Right kidney (tissue), 1 donor: ENCODE results near the gene NCKAP5L.

Experiments
- DNase-seq: peaks from one replicate; pipeline ENCODE4 v3.0.0-alpha.2; 2016

Gene NCKAP5L

DNA sequence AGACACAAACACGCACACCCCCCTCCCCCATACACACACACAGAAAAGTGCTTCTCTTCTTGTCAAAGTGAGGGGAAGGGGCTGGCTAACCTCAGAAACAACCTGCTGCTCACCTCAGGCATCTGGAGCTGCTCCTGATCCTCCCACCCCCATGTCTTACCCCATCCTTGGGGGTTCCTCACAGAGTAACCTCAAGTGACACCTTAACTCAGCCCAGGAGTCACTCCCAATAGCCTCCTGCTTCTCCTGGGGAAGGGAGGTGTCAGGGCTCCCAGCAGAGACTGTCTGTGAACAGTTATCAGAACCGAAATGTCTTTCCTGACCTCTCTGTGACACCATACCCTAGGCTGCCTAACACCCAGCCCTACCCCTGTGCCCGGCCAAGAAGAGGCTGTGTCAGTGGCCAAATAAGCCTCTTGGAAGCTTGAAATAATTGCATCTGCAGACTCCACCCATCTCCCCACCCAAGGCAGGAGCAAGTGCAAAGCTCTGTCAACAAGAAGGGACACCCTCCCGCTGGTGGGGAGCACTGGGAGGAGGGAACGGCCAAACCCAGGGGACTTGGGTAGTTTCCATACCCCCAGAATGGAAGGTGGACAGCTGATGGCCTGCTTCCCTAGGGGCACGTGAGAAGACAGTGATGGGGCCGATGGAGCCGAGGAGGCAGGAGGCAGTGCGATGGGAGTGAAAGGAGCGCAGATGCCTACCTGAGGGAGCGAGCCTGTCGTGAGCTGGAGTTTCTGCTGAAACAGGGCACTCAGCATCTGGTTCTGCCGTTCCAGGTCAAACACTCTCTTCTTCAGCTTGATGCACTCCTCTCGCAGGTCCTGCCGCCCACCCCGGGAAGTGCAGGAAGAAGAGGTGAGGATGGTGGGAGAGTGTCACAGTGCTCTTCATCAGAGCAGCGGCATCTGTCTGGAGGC lies 26.8 kb downstream of the NCKAP5L start:
- no peak for DNase-seq

DNA sequence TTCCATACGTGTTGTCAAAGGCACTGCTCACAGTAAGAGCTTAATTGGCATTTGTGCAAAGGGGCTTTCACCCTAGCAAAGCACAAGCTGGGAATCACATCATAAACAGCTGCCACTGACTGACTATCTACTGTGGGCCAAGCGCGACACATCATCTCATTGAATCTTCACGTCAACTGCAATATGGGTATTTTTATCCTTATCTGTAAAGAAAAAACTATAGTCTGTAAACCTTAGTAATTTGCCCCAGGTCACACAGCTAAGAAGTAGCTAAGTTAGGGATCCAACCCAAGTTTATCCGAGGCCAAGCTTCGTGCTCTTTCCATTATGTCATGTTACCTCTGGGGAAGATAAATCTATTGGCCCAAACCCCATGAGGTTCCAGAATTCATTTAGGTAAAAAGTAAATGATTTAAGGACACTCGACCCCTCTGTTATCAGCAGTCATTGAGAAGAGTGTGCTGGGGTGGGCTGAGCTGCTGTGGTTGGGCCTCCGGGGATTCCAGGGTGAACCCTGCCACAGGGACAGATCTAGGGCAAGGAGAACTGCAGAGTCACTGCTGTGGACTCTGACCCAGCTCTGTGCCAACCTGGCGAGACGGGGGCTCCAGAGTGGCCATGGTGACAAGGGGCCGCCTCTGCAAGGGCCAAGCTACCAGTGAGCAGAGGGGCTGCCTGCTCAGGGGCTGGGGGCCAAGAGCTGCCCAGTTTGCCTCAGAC lies 27.6 kb downstream of the NCKAP5L start:
- no peak for DNase-seq

DNA sequence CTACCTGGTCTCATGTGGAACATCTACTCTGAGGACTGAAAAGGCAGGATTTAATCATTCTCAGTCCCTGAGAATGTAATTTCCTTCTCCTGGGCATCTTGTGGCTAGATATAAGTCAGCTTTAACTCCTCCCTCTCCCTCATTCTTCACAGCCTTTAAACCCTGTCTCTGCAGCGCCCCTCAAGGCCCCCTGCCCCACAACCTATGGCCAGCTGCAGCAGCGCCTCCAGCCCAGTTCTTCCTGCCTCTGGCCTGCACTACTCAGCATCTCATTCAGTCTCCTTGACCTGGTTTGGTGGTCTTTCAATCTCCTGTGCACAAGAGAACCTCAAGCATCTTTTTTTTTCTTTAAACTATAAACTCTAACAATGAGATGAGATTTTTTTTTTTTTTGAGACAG lies 29.3 kb downstream of the NCKAP5L start:
- DNase-seq = no peak

DNA sequence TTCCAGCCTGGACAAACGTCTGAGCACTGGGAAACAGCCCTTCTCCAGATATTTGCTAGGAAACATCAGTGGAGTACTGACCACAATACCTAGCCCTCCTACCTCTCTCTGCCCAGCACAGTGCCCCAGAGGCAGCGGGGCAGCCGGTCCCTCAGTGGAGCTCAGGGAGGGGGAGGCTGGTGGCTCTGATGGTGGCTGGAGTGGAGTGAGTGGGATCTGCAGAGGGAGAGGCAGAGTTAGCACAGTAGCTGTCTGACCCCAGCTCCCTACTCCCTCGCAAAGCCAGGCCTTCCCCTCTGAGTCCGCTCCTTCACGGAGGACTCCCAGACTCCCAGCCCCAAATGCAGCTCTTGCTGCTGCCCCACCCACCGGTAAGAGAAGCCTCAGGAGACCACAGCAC lies 30.0 kb downstream of the NCKAP5L start:
- DNase-seq = no peak

DNA sequence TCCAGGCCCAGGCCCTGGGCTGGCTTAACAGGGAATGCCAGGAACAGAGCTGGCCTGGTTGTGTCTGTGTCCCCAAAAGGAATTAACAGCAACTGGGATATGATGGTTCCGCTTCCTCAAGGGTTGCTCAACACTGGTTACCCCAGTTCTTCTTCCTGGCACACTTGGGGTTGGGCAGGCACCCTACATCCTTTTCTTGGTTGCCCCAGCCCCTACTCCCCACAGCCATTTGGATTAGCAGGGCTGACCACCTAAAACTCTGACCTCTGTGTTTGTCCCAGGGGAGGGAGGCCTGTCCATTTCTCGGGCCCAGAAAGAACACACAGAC lies 30.8 kb downstream of the NCKAP5L start:
- DNase-seq = no peak

DNA sequence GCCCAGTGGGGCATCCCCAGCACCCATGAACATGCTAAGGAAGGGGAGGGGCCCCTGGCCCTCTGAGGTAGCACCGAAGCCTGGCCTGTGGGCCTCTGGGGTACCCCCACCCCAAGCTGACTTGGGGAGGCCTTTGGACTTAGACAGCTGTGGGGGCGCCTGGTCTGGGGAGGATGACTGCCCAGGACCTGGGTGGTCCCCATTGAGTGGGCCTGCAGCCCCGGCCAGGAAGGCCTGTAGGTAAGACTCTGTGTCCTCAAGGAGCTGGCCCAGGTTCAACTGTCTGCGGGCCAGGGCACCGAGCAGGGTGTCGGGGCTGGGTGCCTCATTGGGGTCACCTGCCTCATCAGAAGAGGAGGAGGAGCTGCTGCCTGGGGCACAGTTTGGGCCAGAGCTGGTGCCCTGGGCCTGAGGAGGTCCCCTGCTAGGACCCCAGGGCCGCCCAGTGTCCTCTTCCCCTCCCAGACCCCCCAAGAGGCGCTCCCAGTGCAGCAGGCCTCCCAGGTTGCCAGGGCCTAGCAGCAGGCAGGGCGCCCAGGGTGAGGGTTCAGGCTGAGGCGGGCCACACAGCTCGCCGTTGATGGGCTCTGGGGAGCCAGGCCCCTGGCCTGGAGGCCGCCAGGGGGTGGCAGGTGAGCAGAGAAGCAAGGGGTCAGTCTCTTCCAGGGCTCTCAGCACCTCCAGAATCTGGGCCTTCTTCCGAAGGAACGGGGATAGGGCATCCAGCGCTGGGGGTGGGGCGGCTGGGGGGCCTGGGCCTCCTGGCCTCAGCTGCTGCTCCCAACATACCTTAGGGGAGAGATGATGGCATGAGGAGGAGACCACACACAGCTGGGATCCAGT lies 31.4 kb downstream of the NCKAP5L start:
- no peak for DNase-seq

DNA sequence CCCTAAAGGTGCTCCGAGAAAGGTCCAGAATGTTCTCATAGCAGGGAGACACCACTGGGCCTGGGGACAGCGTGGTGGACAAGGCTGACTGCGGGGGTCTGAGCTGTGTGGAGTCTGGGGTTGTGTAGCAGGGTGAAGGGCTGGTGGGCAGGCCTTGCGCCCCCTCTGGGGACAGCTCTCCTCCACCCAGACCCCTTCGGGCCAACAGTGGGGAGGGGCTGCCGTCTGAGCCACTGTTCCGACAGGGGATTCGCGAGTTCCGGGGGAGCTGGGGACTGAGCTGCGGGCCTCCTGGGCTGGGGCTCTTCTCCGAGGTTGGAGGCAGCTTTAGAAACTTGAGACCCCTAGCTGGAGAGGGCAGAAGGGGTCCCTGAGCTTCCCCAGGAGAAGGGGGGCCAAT lies 32.1 kb downstream of the NCKAP5L start:
- DNase-seq = no peak

DNA sequence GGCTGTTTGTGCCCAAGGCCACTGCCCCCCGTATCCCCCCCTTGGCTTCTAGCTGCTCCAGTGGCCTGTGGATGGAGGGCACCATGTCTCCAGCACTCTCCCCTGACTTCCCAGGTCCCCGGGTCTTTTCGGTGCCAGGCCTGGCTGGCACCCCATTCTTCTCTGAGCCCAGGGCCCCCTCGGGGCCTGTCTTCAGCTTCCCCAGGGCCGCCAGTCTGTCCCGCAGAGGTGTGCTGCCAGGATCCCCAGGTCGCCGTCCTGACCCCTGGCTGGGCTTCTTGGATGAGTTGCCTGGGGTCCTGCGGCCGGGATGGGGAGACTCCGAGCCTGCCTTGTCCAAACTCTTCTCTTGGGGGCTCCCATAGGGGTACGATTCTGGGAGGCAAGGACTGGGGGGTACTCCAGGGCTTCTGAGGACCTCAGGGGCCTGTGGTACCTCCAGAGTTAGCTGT lies 32.5 kb downstream of the NCKAP5L start:
- DNase-seq = no peak

DNA sequence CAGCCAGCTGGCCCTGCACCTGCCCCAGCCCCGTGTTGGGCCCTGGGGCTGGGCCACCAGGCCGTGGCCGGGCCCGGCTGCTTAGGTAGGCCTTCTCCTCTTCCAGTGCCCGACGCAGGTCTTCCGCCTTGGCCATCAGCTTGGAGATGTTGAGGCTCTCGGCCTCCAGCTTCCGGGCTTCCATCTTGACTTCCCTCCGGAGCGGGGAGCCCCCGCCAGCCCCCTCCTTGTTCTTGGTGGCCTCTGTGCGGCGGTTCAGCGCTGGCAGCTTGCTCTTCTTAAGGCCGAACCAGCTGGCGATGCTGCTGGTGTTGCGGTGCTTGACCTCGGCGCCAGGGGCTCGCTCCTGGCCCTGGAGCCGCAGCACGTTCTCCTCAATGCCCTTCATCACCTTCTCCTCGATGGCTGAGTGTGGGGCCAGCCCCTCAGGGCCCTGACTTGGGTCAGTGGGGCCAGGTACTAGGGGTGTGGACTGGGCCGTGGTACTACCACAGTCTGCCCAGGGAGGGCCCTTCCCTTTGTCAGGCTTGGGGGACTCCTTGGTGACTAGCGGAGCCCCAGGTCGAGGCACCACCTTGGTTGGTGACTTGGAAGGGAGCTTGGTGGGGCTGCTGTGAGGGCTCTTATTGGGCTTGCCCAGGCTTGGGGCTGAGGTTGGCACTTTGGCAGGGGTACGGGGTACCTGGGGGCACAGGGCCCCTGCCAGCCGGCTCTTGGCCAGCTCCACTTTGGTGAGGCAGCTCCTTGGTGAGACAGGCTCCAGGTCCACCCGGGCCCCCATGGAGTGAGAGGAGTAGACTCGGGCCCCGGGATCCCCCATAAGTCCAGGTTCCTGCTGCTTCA lies 33.2 kb downstream of the NCKAP5L start:
- no peak for DNase-seq

DNA sequence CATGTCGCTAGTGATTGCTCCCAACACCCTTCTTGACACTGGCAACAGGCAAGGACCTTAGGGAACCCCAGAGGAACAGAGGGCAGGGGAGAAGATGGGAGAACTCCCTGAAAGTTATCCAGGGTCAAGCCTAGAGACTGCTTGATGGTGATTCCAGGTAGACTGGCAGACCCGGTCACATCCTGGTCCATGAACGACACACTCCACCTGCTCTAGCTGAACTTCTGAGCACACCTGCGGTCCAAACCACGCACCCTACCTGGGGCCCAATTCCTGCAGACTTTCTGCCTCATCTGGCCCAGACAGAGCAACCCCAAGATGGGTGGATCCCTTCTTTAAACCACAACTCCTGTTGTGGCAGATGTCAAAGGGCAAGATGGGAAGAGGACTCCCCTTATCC lies 34.2 kb downstream of the NCKAP5L start:
- no peak for DNase-seq

DNA sequence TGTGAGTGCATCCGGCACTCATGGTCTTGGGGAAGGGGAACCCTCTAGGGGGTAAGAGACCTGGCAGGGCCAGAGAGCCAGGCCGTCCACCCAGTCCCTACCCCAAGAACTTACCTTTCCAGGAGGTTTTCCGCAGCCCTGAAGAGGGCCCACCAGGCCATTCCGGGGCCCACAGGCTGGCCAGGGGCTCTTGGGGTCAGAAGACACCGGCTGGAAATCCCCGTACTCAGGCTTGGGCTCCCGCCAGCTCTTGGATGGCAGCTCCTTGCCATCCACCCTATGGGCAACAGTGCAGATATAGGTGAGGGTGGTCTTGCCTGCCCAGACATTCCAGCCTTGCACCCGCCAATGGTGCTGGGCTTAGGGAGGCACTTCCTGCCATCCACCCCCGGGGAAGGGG lies 34.6 kb downstream of the NCKAP5L start:
- no peak for DNase-seq

DNA sequence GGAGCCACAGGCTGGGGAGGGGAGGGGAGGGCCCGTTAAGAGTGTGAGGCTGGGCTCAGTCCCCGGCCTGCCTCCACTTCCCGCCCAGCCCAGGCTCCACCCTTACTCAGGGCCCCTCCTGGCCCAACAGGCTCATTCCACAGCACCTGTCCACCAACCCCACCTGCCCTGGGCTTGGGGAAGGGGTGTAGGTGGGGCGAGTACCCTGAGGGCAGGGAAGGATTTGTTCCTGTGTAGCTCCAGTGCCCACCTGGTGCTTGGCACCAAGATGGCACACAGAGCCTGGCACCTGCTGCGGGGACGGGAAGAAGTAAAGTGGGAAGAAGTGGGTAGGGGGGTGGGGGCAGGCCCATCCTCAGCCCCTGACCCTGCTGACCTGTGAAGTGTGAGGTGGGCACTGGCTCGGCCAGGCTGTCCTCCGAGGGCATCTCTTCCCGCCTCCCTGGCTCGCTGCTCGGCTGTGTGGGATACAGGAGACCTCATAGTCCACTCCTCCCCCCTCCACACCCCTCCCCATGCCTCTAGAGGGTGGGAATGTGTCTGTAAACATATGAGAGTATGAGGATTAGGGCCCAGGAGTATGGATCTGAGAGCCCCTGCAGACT lies 35.1 kb downstream of the NCKAP5L start:
- no peak for DNase-seq

DNA sequence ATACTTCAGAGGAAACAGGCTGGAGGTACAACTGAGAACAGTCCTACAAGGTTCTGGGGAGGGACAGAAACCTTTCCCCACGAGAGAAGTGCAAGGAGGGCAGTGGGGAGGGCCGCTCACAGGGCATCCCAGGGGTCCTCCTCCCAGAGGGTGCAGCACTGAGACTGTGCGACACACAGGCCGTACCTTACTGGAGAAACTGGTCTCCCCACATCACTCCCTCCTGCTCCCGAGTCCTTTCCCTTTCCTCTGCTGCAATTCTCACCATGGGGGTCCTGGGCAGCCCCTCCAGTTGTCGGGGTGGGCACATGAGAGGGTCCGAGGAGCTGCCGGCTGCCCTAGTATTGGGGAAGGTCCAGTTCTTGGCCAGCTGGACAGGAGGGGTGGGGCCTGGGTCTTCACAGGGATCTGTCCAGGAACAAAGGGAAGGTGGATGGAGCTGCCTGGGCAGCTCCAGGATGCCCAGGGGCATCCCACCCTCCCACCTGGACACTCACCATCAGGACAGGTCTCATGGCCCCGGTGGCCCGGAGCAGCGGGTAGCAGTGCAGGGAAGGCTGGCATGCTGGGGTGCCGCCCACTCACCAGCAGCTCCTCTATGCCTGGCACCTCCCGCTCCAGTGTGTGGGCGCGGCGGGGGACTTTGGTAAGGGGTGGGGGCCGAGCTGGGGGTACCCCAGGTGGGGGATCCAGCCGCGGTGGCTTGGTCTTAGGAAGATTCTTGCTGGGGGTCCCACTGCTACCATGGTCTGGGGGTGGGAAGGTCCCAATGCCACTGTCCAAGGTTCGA lies 35.8 kb downstream of the NCKAP5L start:
- no peak for DNase-seq

DNA sequence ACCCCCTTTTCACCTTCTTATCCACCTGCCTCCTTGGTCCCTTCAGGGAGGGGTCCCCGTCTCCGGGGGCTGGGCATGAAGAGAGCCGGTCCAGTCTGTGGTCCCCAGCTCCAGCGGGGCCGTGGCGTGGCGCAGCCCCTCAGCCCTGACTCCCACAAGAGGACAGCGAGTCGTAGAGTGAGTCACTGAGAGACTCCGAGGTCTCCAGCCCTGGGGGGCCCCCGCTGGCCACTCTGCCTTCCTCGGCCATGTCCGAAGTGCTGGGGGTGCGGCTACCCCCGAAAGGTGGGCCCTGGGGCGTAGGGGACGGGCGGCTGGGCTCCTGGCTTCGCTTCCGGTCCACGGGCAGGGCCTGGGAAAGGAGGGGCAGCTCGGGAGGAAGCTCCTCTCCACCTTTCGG lies 36.5 kb downstream of the NCKAP5L start:
- DNase-seq = no peak

DNA sequence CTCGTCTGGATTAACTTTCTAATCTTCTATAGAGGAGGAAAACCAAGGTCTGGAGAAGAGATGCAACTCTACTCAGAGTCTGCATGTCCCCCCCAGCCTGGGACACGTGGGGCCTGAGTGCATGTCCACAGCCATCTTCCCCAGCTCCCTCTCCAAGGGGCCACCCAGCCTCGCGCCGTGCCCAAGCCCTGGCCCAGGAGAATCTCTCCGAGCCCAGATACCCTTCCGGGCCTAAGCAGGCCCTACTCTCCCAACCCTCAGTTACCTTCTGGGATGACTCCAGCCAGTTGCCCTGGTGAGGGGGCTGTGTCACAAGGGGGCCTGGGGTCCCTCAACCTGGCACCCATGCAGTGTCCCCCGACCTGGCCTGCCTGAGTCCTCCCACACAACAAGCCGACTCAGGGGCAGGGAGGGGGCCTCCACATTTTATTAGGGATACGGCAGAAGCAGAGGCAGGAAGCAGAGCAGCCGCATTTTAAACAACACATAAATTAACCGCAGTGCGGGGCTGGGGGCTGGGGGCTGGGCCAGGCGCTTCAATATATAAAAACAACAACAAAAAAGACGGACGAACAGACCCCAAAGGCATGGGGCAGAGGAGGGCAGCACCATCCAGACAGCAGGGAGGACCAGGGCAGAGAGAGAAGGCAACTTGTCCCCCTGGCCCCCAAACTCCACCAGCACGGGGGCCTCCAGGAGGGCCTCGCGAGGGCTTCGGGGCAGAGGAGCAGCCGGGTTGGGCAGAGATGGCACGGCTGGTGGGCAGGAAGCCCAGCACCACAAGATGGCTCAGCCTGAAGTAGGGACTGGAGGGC lies 37.3 kb downstream of the NCKAP5L start:
- no peak for DNase-seq

DNA sequence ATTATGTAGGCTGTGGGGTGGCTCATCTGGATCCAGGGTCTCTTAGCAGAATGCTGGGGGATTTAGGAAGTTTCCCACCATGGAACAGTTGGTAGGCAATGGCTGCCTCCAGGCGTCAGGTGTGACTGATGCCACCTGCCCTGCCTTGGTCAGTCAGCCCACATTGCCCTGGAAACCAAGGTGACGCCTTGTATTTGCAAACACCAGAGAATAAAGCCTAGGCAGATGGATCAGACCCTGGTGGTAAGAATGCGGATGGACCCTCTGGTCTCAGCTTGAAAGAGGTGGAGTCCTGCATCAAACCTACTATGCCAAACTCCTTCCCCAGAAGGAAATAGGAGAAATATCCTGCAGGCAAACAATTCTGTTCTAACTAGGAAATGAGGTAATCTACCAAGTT lies 38.2 kb downstream of the NCKAP5L start:
- DNase-seq = no peak

DNA sequence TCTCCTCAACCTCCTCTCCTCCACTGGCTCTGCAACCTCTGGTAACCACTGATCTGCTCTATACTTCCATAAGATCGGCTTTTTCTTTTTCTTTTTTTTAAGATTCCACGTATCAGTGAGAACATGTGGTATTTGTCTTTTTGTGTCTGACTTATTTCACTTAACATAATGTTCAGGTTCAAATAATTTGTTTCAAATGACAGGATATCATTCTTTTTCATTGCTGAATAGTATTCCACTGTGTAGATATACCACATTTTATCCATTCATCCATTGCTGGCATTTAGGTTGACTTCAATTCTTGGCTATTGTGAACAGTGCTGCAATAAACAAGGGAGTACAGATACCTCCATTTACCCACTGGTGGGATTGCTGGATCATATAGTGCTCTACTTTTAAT lies 40.5 kb downstream of the NCKAP5L start:
- DNase-seq = no peak

DNA sequence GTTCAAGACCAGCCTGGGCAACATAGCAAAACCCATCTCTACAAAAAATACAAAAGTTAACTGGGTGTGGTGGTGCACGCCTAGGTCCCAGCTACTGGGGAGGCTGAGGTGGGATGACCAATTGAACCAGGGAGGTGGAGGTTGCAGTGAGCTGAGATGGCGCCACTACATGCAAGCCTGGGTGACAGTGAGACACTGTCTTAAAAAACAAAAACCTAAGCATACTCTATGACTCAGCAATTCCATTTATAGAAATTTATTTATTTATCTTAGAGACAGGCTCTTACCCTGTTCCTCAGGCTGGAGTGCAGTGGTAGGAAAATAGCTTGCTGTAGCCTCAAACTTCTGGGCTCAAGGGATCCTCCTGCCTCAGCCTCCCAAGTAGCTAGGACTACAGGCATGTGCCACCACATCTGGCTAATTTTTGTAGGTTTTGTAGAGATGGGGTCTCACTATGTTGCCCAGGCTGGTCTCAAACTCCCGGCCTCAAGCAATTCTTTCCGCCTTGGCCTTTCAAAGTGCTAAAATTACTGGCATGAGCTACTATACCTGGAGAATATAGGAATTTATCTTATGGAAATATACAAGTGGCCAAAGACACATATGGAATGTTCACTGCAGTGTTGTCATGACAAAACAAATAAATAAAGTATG lies 43.3 kb downstream of the NCKAP5L start:
- no peak for DNase-seq
